Heart left ventricle (tissue), 16 donors: ENCODE measurements around the gene PLB1. TPM values are rescaled to one million over a fixed set of nuclear protein-coding genes. Genes with fewer than 3 reads are reported as not detected.

Experiments used
- ATAC-seq, 4 donors: fragments of 200-7000 bp; cut with Tn5 transposase; one replicate each; pipeline ENCODE4 v1.9.1; 2020 to 2022; ENCODE audit warnings: moderate library complexity in 4 of 4, mild to moderate bottlenecking in 3 of 4, moderate number of reproducible peaks in 1 of 4
- DNase-seq, 5 donors: peaks; one replicate each; pipeline ENCODE4 v3.0.0-alpha.2; 2020
- H3K27ac ChIP-seq, 12 donors: fragments of 200-600 bp; sonication (generic) in 4 of 12; one replicate each; pipeline versions ENCODE4 v1.5.0 to v1.8.0; 2016 to 2022; ENCODE audit warnings: mild to moderate bottlenecking in 2 of 12
- H3K27me3 ChIP-seq, 9 donors: fragments of 200-600 bp; sonication (generic) in 2 of 9; one replicate each; pipeline versions ENCODE4 v1.5.1 to v1.8.0; 2016 to 2022; ENCODE audit warnings: mild to moderate bottlenecking in 3 of 9
- H3K36me3 ChIP-seq, 9 donors: fragments of 200-600 bp; sonication (generic) in 2 of 9; one replicate each; pipeline versions ENCODE4 v1.5.0 to v1.8.0; 2018 to 2022; ENCODE audit warnings: mild to moderate bottlenecking in 2 of 9
- H3K4me1 ChIP-seq, 12 donors: fragments of 200-600 bp; sonication (generic) in 4 of 12; one replicate each; pipeline versions ENCODE4 v1.5.0 to v1.8.0; 2016 to 2022; ENCODE audit warnings: mild to moderate bottlenecking in 3 of 12
- H3K4me3 ChIP-seq, 12 donors: fragments of 200-600 bp; sonication (generic) in 4 of 12; one replicate each; pipeline versions ENCODE4 v1.5.0 to v1.8.0; 2017 to 2022; ENCODE audit warnings: mild to moderate bottlenecking in 9 of 12, moderate library complexity in 4 of 12
- H3K9me3 ChIP-seq, 12 donors: fragments of 200-600 bp; sonication (generic) in 4 of 12; one replicate each; pipeline versions ENCODE4 v1.5.0 to v1.8.0; 2016 to 2022; ENCODE audit warnings: mild to moderate bottlenecking in 1 of 12
- CTCF ChIP-seq, 12 donors: fragments of 200-600 bp; sonication (generic) in 4 of 12; IDR thresholded peaks; one replicate each; pipeline versions ENCODE4 v1.5.0 to v1.8.0; 2018 to 2022; ENCODE audit warnings: antibody characterized with exemption in 12 of 12, mild to moderate bottlenecking in 5 of 12
- POLR2A ChIP-seq, 2 donors: fragments of 450-650 bp; IDR thresholded peaks; one replicate each; pipeline ENCODE4 v1.6.1; 2017; ENCODE audit warnings: antibody characterized with exemption in 2 of 2, mild to moderate bottlenecking in 2 of 2, moderate library complexity in 2 of 2
- WGBS, 4 donors: extraction: QIAGEN DNeasy Blood & Tissue Kit in 2 of 4; methylation state at CpG; one replicate each; pipeline versions ENCODE4 v1.1.5 to v1.1.7; 2013 to 2018; 5-methylcytosine and 5-hydroxymethylcytosine counted together
- intact Hi-C, 10 donors: fragments of 100-400 bp; cut with DNase I; formaldehyde crosslinking; loops; one replicate each; pipeline versions ENCODE4 v1.11.1 to v1.14.2; 2022
- polyA plus RNA-seq, 2 donors: library from polyadenylated mRNA; stranded (reverse); fragments of 200-250 nt; gene quantifications; one replicate each; pipeline ENCODE4 v1.2.3, GENCODE V29; 2013
- total RNA-seq, 9 donors: library from RNA; depleted of rRNA in 2 of 9; stranded (reverse); fragments of >200 nt in 2 of 9; fragmentation: NEBNext Ultra II Directional in 3 of 9; extraction: Animal tissue kit (Norgen Biotek cat#: 25700) in 3 of 9; gene quantifications; one replicate each; pipeline versions ENCODE4 v1.1.0 to v1.2.4, GENCODE V29; 2016 to 2023
- donor health status: ischemic (EF 13 %, LVEDD 7.1; RV severe dilation, severe dysfunction).
- donor health status: healthy with polysubstance abuse.
- donor health status: DM: no; HTN: yes; CAD: no.
- donor health status: DM: no; HTN: no; CAD: no.
- donor health status: ischemic (EF 25% LVEDD 6.9; RV normal size, moderate dysfunction).
- donor health status: ischemic (EF 25% LVEDD 5.7; RV mildly dilated, moderate dysfunction).
- donor health status: healthy.
- donor health status: DM: yes; HTN: yes; CAD: no.
- donor health status: ischemic (EF 35%, LVEDD 5.7; RV mildly dilated, moderate dysfunction).
- donor health status: nonischemic (EF 11% LVEDD 7.7; RV severe dilation, severe dysfunction).
- donor health status: DM: yes; HTN: yes; CAD: no.
- donor health status: PGD.
- donor health status: ischemic (EF 29% LVEDD 5.4; RV normal size, mild dysfunction).
- donor health status: nonischemic (EF 23%, LVEDD 6.1; RV moderate dilation, normal function).

PLB1 gene
- total and polyA plus RNA-seq, 11 donors, result 0.35 to 5.5 (median 1.3) TPM

GRCh38 chr2:28639092-28639691, 143.3 kb downstream of the PLB1 start:
- 78 to 95% (median 81%) methylated on average over 8 of the region's 8 CpGs for WGBS, 4 donors
- ATAC-seq, result no peak
- TF ChIP-seq POLR2A (IDR thresholded peaks at IDR 0.05), result no peak
- TF ChIP-seq CTCF (IDR thresholded peaks at IDR 0.05), result no peak
- Histone ChIP-seq H3K4me3 (no peak overlapping the region), H3K4me1 (peaks cover 0 to 49% (median 23%) of the 10 kb centered on the region in 12 donors), H3K36me3 (no peaks in the 10 kb centered on the region), H3K9me3 (no peaks in the 10 kb centered on the region), H3K27ac (no peak overlapping the region), H3K27me3 (no peaks in the 10 kb centered on the region)
- intact Hi-C loops, result no loop called here
- DNase-seq, result no peak

- H3K27ac ChIP-seq, result no peak overlapping the region
- no peak overlapping the region for H3K4me3 ChIP-seq
- intact Hi-C loops, result no loop called here
- TF ChIP-seq POLR2A (IDR thresholded peaks at IDR 0.05) (no peak), CTCF (IDR thresholded peaks at IDR 0.05) (no peak)
- no peaks in the 10 kb centered on the region for H3K36me3 ChIP-seq
- H3K4me1 ChIP-seq, result peaks cover 0 to 51% (median 24%) of the 10 kb centered on the region in 12 donors
- 35 to 45% (median 43%) methylated on average over 4 of the region's 4 CpGs for WGBS, 4 donors
- DNase-seq (no peak), ATAC-seq (no peak)
- no peaks in the 10 kb centered on the region for H3K27me3 ChIP-seq
- H3K9me3 ChIP-seq, result no peaks in the 10 kb centered on the region
Observed at GRCh38 chr2:28639836-28640235, 144.0 kb downstream of the PLB1 start.

- TF ChIP-seq POLR2A (IDR thresholded peaks at IDR 0.05), result no peak
- no peak for TF ChIP-seq CTCF (IDR thresholded peaks at IDR 0.05)
- ATAC-seq (no peak), DNase-seq (no peak)
- Histone ChIP-seq H3K9me3 (no peaks in the 10 kb centered on the region), H3K27ac (no peak overlapping the region), H3K4me3 (no peak overlapping the region), H3K36me3 (no peaks in the 10 kb centered on the region), H3K27me3 (no peaks in the 10 kb centered on the region), H3K4me1 (peaks cover 0 to 48% (median 19%) of the 10 kb centered on the region in 12 donors)
- intact Hi-C loops, result no loop called here
- 76 to 92% (median 82%) methylated on average over 14 of the region's 14 CpGs for WGBS, 4 donors
Observed at GRCh38 chr2:28640260-28640907, 144.5 kb downstream of the PLB1 start.

GRCh38 chr2:28640908-28641300, 145.0 kb downstream of the PLB1 start:
- H3K27me3 ChIP-seq, result no peaks in the 10 kb centered on the region
- H3K9me3 ChIP-seq, result no peaks in the 10 kb centered on the region
- no peak overlapping the region for H3K4me3 ChIP-seq
- intact Hi-C loops, result no loop called here
- TF ChIP-seq POLR2A (IDR thresholded peaks at IDR 0.05) (no peak), CTCF (IDR thresholded peaks at IDR 0.05) (no peak)
- no peak for ATAC-seq
- H3K27ac ChIP-seq, result no peak overlapping the region
- DNase-seq, result no peak
- WGBS, 4 donors, result 88 to 92% (median 90%) methylated on average over 6 to 13 of the region's 13 CpGs
- peaks cover 0 to 42% (median 15%) of the 10 kb centered on the region in 12 donors for H3K4me1 ChIP-seq
- no peaks in the 10 kb centered on the region for H3K36me3 ChIP-seq
